Type B pancreatic cell (in vitro differentiated cells): ENCODE data around the gene MIP. TPM values are rescaled to one million over a fixed set of nuclear protein-coding genes. Genes with fewer than 3 reads are reported as not detected.

Experiments
- DNase-seq: peaks from one replicate; pipeline ENCODE4 v3.0.0; 2021; ENCODE audit warnings: mixed read lengths; ENCODE audit not compliant: unreplicated experiment; ENCODE audit errors: extremely low spot score
- H3K27ac Mint-ChIP-seq: 2 replicates; pipeline ENCODE4 v1.8.0; 2021; ENCODE audit warnings: mild to moderate bottlenecking, mixed read lengths
- H3K27me3 Mint-ChIP-seq: 2 replicates; pipeline ENCODE4 v1.8.0; 2021; ENCODE audit warnings: mixed read lengths
- H3K36me3 Mint-ChIP-seq: 2 replicates; pipeline ENCODE4 v1.8.0; 2021; ENCODE audit warnings: mixed read lengths
- H3K4me1 Mint-ChIP-seq: one replicate; pipeline ENCODE4 v1.8.0; 2021; ENCODE audit warnings: mixed read lengths; ENCODE audit not compliant: unreplicated experiment
- H3K4me3 Mint-ChIP-seq: 2 replicates; pipeline ENCODE4 v1.8.0; 2021; ENCODE audit warnings: mild to moderate bottlenecking, mixed read lengths
- H3K9me3 Mint-ChIP-seq: 2 replicates; pipeline ENCODE4 v1.8.0; 2021; ENCODE audit warnings: mixed read lengths
- CTCF ChIP-seq: fragments of 200-600 bp; sonication (generic); conservative IDR thresholded peaks from 2 replicates; pipeline ENCODE4 v1.5.0; 2021; ENCODE audit warnings: antibody characterized with exemption, mild to moderate bottlenecking
- total RNA-seq: library from RNA; stranded (reverse); gene quantifications from 2 replicates; pipeline ENCODE4 v1.2.1, GENCODE V29; 2021; ENCODE audit warnings: low replicate concordance

Gene MIP
- total RNA-seq, 1 donor from 2014 or later, result not detected

- Mint-ChIP-seq H3K36me3 (peaks cover 4% of the 10 kb centered on the region), H3K27ac (no peak overlapping the region), H3K4me1 (peaks cover 10% of the 10 kb centered on the region), H3K4me3 (no peak overlapping the region), H3K27me3 (peaks cover 63% of the 10 kb centered on the region), H3K9me3 (peaks cover 5% of the 10 kb centered on the region)
- TF ChIP-seq CTCF, result no peak
- DNase-seq, result no peak
These were observed 35.9 kb upstream of the MIP start for GRCh38 chr12:56490360-56490759.

- peak within 1 kb of the TSS; percentile 93 for H3K4me3 Mint-ChIP-seq
- peaks cover 4% of the 10 kb centered on the region for H3K36me3 Mint-ChIP-seq
- no peak for TF ChIP-seq CTCF
- H3K9me3 Mint-ChIP-seq, result peaks cover 5% of the 10 kb centered on the region
- no peak for DNase-seq
- H3K4me1 Mint-ChIP-seq, result peaks cover 10% of the 10 kb centered on the region
- peak within 1 kb of the TSS; percentile 81 for H3K27ac Mint-ChIP-seq
- peaks cover 66% of the 10 kb centered on the region for H3K27me3 Mint-ChIP-seq
These were observed 33.8 kb upstream of the MIP start, which contains the start of gene GLS2 for GRCh38 chr12:56488041-56488955. Gene GLS2 (minus strand): TSS chr12:56488161. CDS start chr12:56488118, 43 bp downstream.

- TF ChIP-seq CTCF, result no peak
- no peak for DNase-seq
- H3K27ac Mint-ChIP-seq, result peak overlapping the region; percentile 81
These were observed 33.1 kb upstream of the MIP start for GRCh38 chr12:56487448-56488040.

GRCh38 chr12:56486694-56487093 is 32.2 kb upstream of the MIP start:
- H3K4me1 Mint-ChIP-seq, result peaks cover 10% of the 10 kb centered on the region
- H3K27me3 Mint-ChIP-seq, result peaks cover 59% of the 10 kb centered on the region
- no peak overlapping the region for H3K27ac Mint-ChIP-seq
- H3K9me3 Mint-ChIP-seq, result peaks cover 5% of the 10 kb centered on the region
- H3K4me3 Mint-ChIP-seq, result peak overlapping the region; percentile 93
- no peak for DNase-seq
- peaks cover 4% of the 10 kb centered on the region for H3K36me3 Mint-ChIP-seq
- no peak for TF ChIP-seq CTCF

More at GRCh38 chr12:56487448-56488040, 33.1 kb upstream of the MIP start:
- Mint-ChIP-seq H3K4me1 (peaks cover 10% of the 10 kb centered on the region), H3K36me3 (peaks cover 4% of the 10 kb centered on the region), H3K9me3 (peaks cover 5% of the 10 kb centered on the region), H3K4me3 (peak overlapping the region; percentile 93), H3K27me3 (peaks cover 63% of the 10 kb centered on the region)

- Mint-ChIP-seq H3K4me1 (peaks cover 10% of the 10 kb centered on the region), H3K36me3 (peaks cover 4% of the 10 kb centered on the region), H3K27me3 (peaks cover 39% of the 10 kb centered on the region), H3K4me3 (no peak overlapping the region), H3K27ac (no peak overlapping the region), H3K9me3 (peaks cover 5% of the 10 kb centered on the region)
- DNase-seq, result no peak
- TF ChIP-seq CTCF, result no peak
These were observed 30.1 kb upstream of the MIP start for GRCh38 chr12:56484566-56484965.
